K562 (cell line): ENCODE data around the gene LRP3. TPM values are rescaled to one million over a fixed set of nuclear protein-coding genes. Genes with fewer than 3 reads are reported as not detected.

ENCODE experiments used
- ATAC-seq: fragments of 200-7000 bp; cut with Tn5 transposase; 3 replicates; pipeline ENCODE4 v1.9.1; 2020; ENCODE audit warnings: moderate library complexity
- BruUV-seq: library from RNA; stranded (reverse); fragments of 400-500 nt; replicated peaks from 2 replicates; lab custom pipeline; 2021; lab: Mats Ljungman, UMichigan
- CTCF ChIA-PET: fragments of 300-600 bp; formaldehyde crosslinking; extraction: SDS; loops from one replicate; lab custom pipeline; 2021; ENCODE audit warnings: low intra/inter-chr PET ratio; lab: Yijun Ruan, JAX
- POLR2A ChIA-PET: fragments of 300-600, 350-650 bp; sonication (Branson Sonifier 250); formaldehyde crosslinking; extraction: SDS; loops from one replicate; lab custom pipeline; 2021; ENCODE audit warnings: antibody characterized with exemption, inconsistent platforms; lab: Yijun Ruan, JAX
- DNase-seq, 4 experiments: peaks; one replicate each; pipeline versions ENCODE4 v3.0.0 to v3.0.0-alpha.2; 2011 to 2018; ENCODE audit warnings: low spot score in 3 of 4, mixed read lengths in 3 of 4; ENCODE audit errors: extremely low read depth in 1 of 4
- FAIRE-seq: peaks from 2 replicates; lab custom pipeline; 2011; peaks lifted over from hg19 to GRCh38; lab: Jason Lieb, UNC
- H2AFZ ChIP-seq: 2 replicates; pipeline ENCODE4 v1.6.0; 2011; ENCODE audit warnings: low read depth, low read length, control low read depth, inconsistent platforms
- H3K27ac ChIP-seq: fragments of 200-600 bp; 3 replicates; pipeline ENCODE4 v1.8.0; 2011; ENCODE audit warnings: low read depth, mild to moderate bottlenecking, control low read depth, inconsistent platforms, low read length, moderate library complexity, mixed read lengths; ENCODE audit errors: extremely low read depth
- H3K27me3 ChIP-seq, 2 experiments: fragments of 300-600 bp in 1 of 2; 2 replicates in 1 of 2; 3 replicates in 1 of 2; pipeline versions ENCODE4 v1.6.0 to v1.8.0; 2011; ENCODE audit warnings: inconsistent platforms in 2 of 2, low read length in 2 of 2, mild to moderate bottlenecking in 1 of 2, mixed read lengths in 1 of 2, moderate library complexity in 1 of 2; ENCODE audit not compliant: control insufficient read depth in 2 of 2, insufficient read depth in 2 of 2
- H3K36me3 ChIP-seq: fragments of 300-600 bp; 3 replicates; pipeline ENCODE4 v1.8.0; 2011; ENCODE audit warnings: mild to moderate bottlenecking, low read length, inconsistent platforms; ENCODE audit not compliant: control insufficient read depth, insufficient read depth
- H3K4me1 ChIP-seq, 2 experiments: fragments of 200-600 bp in 1 of 2; replicated peaks in 1 of 2; 2 replicates in 1 of 2; 3 replicates in 1 of 2; pipeline versions ENCODE4 v1.5.1 to v1.8.0; 2011; ENCODE audit warnings: inconsistent platforms in 2 of 2, low read length in 2 of 2, mild to moderate bottlenecking in 1 of 2, mixed read lengths in 1 of 2, moderate library complexity in 1 of 2; ENCODE audit not compliant: control insufficient read depth in 2 of 2, insufficient read depth in 2 of 2
- H3K4me2 ChIP-seq: 2 replicates; pipeline ENCODE4 v1.6.1; 2011; ENCODE audit warnings: low read length, control low read depth, inconsistent platforms, mixed read lengths; ENCODE audit not compliant: insufficient read depth
- H3K4me3 ChIP-seq: fragments of 200-600 bp; sonication (generic), shearing (Covaris generic); 2 replicates; pipeline ENCODE4 v1.5.1; 2016; ENCODE audit warnings: control low read depth, inconsistent platforms
- H3K79me2 ChIP-seq: fragments of 200-600 bp; 3 replicates; pipeline ENCODE4 v1.8.0; 2011; ENCODE audit warnings: low read length, inconsistent platforms; ENCODE audit not compliant: control insufficient read depth, insufficient read depth
- H3K9ac ChIP-seq, 2 experiments: 2 replicates each; pipeline versions ENCODE4 v1.6.0 to v1.6.1; 2011; ENCODE audit warnings: low read depth in 2 of 2, low read length in 2 of 2, control low read depth in 1 of 2, inconsistent platforms in 1 of 2, mild to moderate bottlenecking in 1 of 2, mixed read lengths in 1 of 2; ENCODE audit not compliant: insufficient read depth in 1 of 2
- H3K9me1 ChIP-seq: one replicate; pipeline ENCODE4 v1.6.0; 2011; ENCODE audit warnings: inconsistent platforms, mild to moderate bottlenecking, low read length, moderate library complexity; ENCODE audit not compliant: control insufficient read depth, insufficient read depth
- H3K9me3 ChIP-seq: replicated peaks from 2 replicates; pipeline ENCODE4 v1.5.1; 2011; ENCODE audit warnings: low read depth, low read length, inconsistent platforms; ENCODE audit not compliant: control insufficient read depth, insufficient read depth
- H4K20me1 ChIP-seq: replicated peaks from 2 replicates; pipeline ENCODE4 v1.6.1; 2011; ENCODE audit warnings: low read length, inconsistent platforms, mixed read lengths; ENCODE audit not compliant: control insufficient read depth, insufficient read depth
- LARP7 ChIP-seq: fragments of 450-650 bp; IDR thresholded peaks from 2 replicates; pipeline ENCODE4 v1.6.1; 2016
- NCOA2 ChIP-seq, 2 experiments: fragments of 450-650 bp; IDR thresholded peaks; 2 replicates each; pipeline ENCODE4 v1.6.1; 2018; ENCODE audit warnings: mild to moderate bottlenecking in 2 of 2, moderate library complexity in 1 of 2; ENCODE audit not compliant: partially characterized antibody in 2 of 2
- NFE2L1 ChIP-seq: fragments of 450-650 bp; IDR thresholded peaks from 2 replicates; pipeline ENCODE4 v1.6.1; 2016; ENCODE audit warnings: missing genetic modification characterization, low read depth, mild to moderate bottlenecking, missing compliant biosample characterization, moderate library complexity, borderline replicate concordance
- NFIC ChIP-seq: fragments of 450-650 bp; IDR thresholded peaks from 2 replicates; pipeline ENCODE4 v1.6.1; 2017; ENCODE audit warnings: mild to moderate bottlenecking, inconsistent platforms
- XRCC5 ChIP-seq: fragments of 200-400 bp; formaldehyde crosslinking; IDR thresholded peaks from 2 replicates; pipeline ENCODE4 v1.6.1; 2017; ENCODE audit warnings: low read depth, mild to moderate bottlenecking, low read length
- ZNF175 ChIP-seq: fragments of 200-800 bp; sonication (Bioruptor generic); IDR thresholded peaks from 2 replicates; pipeline ENCODE4 v1.6.1; 2016; ENCODE audit warnings: low read depth, mild to moderate bottlenecking, missing genetic modification characterization, missing compliant biosample characterization
- ZNF232 ChIP-seq: sonication (generic); formaldehyde crosslinking; IDR thresholded peaks from 2 replicates; pipeline ENCODE4 v1.8.0; 2022; ENCODE audit warnings: mild to moderate bottlenecking, missing genetic modification reagents
- WGBS: fragments of 100-300 bp; shearing (Covaris generic); methylation state at CpG from one replicate; pipeline ENCODE4 v1.1.6; 2016; ENCODE audit warnings: low coverage, mixed read lengths; ENCODE audit not compliant: insufficient coverage; ENCODE audit errors: missing lambda C conversion rate; 5-methylcytosine and 5-hydroxymethylcytosine counted together
- in situ Hi-C: fragments of 300-500 bp; cut with MboI; formaldehyde crosslinking; loops from 4 replicates; pipeline ENCODE4 v1.15.0; 2018; ENCODE audit warnings: inconsistent platforms, mixed read lengths
- intact Hi-C: fragments of 100-400 bp; cut with micrococcal nuclease; formaldehyde crosslinking; loops from 2 replicates; pipeline ENCODE4 v1.14.2; 2022
- polyA plus RNA-seq, 8 experiments: library from polyadenylated mRNA; depleted of rRNA in 4 of 8; stranded (reverse) in 5 of 8; unstranded in 3 of 8; fragments of >200 nt; fragmentation: Nextera tagmentation in 2 of 8; fragmentation: Illumina TruSeq in 1 of 8; extraction: Ambion mirVana in 2 of 8; extraction: Trizol in 1 of 8; gene quantifications; 2 replicates each; pipeline versions ENCODE4 v1.2.1 to v1.2.3, GENCODE V29; 2011 to 2014; ENCODE audit warnings: inconsistent platforms in 1 of 8, missing spikeins in 1 of 8
- total RNA-seq, 7 experiments: library from RNA; depleted of rRNA in 6 of 7; stranded (reverse); fragments of >200 nt in 6 of 7; fragmentation: Illumina TruSeq in 2 of 7; extraction: Trizol in 2 of 7; gene quantifications; 2 replicates each; pipeline versions ENCODE4 v1.2.1 to v1.2.3, GENCODE V29; 2011 to 2021; ENCODE audit warnings: low replicate concordance in 1 of 7
- TF ChIP-seq, protein P1 (sequence below): IDR thresholded peaks from 2 replicates; pipeline ENCODE4 v1.6.1; 2014; ENCODE audit warnings: antibody characterized with exemption

LRP3 gene
- total and polyA plus RNA-seq, 9 of the 15 experiments (the other 6 are each of a cell fraction or from before 2014, with no cell fraction given): 0.29 TPM; not detected in 8

DNA sequence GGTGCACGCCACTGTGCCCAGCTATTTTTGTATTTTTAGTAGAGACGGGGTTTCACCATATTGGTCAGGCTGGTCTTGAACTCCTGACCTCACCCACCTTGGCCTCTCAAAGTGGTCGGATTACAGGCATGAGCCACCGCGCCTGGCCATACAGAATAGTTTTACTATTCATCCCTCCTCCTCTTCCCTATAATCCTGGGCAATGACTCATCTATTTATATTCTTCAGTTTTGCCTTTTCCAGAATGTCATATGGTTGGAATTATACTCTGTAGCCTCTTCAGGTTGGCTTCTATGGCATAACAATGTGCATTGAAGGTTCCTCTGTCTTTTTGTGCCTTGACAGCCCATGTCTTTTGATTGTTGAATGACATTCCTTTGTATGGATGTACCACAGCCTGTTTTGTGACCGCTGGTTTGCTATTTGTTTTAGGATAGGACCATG lies 22.2 kb upstream of the LRP3 start:
- Histone ChIP-seq H3K27me3 (no peaks in the 10 kb centered on the region), H3K4me3 (no peak overlapping the region), H4K20me1 (no peaks in the 10 kb centered on the region), H3K79me2 (peaks cover 10% of the 10 kb centered on the region; the same call in 2 of the 3 replicates), H3K9me1 (no peaks in the 10 kb centered on the region), H2AFZ (no peak overlapping the region), H3K9me3 (peaks cover 2% of the 10 kb centered on the region; the same call in 1 of the 2 replicates), H3K4me1 (peaks cover 7 to 19% of the 10 kb centered on the region in 2 experiments; a peak in 4 of 5 replicates), H3K4me2 (no peak overlapping the region), H3K9ac (no peak overlapping the region), H3K27ac (no peak overlapping the region), H3K36me3 (no peaks in the 10 kb centered on the region)
- no peak for FAIRE-seq
- BruUV-seq: no TSS peak
- TF ChIP-seq ZNF175 (CRISPR knock-in tag): no peak
- peak; percentile 22; the same call in 1 of the 2 replicates for TF ChIP-seq NFE2L1
- TF ChIP-seq LARP7: no peak
- TF ChIP-seq ZNF232 (CRISPR knock-in tag): no peak
- TF ChIP-seq XRCC5: no peak
- no peak for TF ChIP-seq NCOA2 (IDR thresholded peaks at IDR 0.05; ENCODE audit: partially characterized antibody in 2 of 2)
- TF ChIP-seq, protein P1, sequence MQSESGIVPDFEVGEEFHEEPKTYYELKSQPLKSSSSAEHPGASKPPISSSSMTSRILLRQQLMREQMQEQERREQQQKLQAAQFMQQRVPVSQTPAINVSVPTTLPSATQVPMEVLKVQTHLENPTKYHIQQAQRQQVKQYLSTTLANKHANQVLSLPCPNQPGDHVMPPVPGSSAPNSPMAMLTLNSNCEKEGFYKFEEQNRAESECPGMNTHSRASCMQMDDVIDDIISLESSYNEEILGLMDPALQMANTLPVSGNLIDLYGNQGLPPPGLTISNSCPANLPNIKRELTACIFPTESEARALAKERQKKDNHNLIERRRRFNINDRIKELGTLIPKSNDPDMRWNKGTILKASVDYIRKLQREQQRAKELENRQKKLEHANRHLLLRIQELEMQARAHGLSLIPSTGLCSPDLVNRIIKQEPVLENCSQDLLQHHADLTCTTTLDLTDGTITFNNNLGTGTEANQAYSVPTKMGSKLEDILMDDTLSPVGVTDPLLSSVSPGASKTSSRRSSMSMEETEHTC: no peak
- no peak for TF ChIP-seq NFIC
- no peak for ATAC-seq
- CTCF ChIA-PET: no interaction called here
- 71% methylated on average over 6 of the region's 6 CpGs for WGBS
- intact Hi-C loops (no loop called here), in situ Hi-C loops (no loop called here)
- DNase-seq: no peak
- POLR2A ChIA-PET: no interaction called here
